OCI-LY7 (cell line): ENCODE data around the gene CFAP300. TPM values are rescaled to one million over a fixed set of nuclear protein-coding genes. Genes with fewer than 3 reads are reported as not detected.

ENCODE experiments used
- BruUV-seq: library from RNA; stranded (reverse); fragments of 400-500 nt; replicated peaks from 2 replicates; lab custom pipeline; 2021; lab: Mats Ljungman, UMichigan
- CTCF ChIA-PET: fragments of 300-600 bp; sonication (Branson Sonifier 250); formaldehyde crosslinking; loops from one replicate; lab custom pipeline; 2022; ENCODE audit warnings: antibody characterized with exemption; ENCODE audit not compliant: unreplicated experiment; lab: Charles Lee
- POLR2A ChIA-PET: fragments of 300-600 bp; sonication (Branson Sonifier 250); formaldehyde crosslinking; loops from one replicate; lab custom pipeline; 2022; ENCODE audit warnings: antibody characterized with exemption; lab: Charles Lee
- DNase-seq: peaks from one replicate; pipeline ENCODE4 v3.0.0-alpha.2; 2015; ENCODE audit warnings: low spot score
- H2AFZ ChIP-seq: fragments of 200-600 bp; sonication (generic), shearing (Covaris generic); 2 replicates; pipeline ENCODE4 v1.6.1; 2014; ENCODE audit warnings: mild to moderate bottlenecking, antibody characterized with exemption, low read length, moderate library complexity
- H3K27ac ChIP-seq: fragments of 200-600 bp; sonication (generic); 2 replicates; pipeline ENCODE4 v1.5.1; 2014; ENCODE audit warnings: mixed run types, low read depth, mild to moderate bottlenecking, moderate library complexity, low read length, inconsistent platforms; ENCODE audit not compliant: poor library complexity, severe bottlenecking
- H3K36me3 ChIP-seq: fragments of 200-600 bp; sonication (generic); 2 replicates; pipeline ENCODE4 v1.6.1; 2014; ENCODE audit warnings: mild to moderate bottlenecking, antibody characterized with exemption, low read length, moderate library complexity, mixed read lengths; ENCODE audit not compliant: insufficient read depth
- H3K4me1 ChIP-seq: fragments of 200-600 bp; sonication (generic); 2 replicates; pipeline ENCODE4 v1.5.1; 2014; ENCODE audit warnings: mild to moderate bottlenecking, low read length; ENCODE audit not compliant: insufficient read depth, poor library complexity, severe bottlenecking
- H3K4me2 ChIP-seq: fragments of 200-600 bp; sonication (generic); 2 replicates; pipeline ENCODE4 v1.6.1; 2014; ENCODE audit warnings: mild to moderate bottlenecking, low read length
- H3K4me3 ChIP-seq: fragments of 200-600 bp; sonication (generic); 2 replicates; pipeline ENCODE4 v1.5.1; 2014; ENCODE audit warnings: mild to moderate bottlenecking, low read depth, low read length; ENCODE audit not compliant: poor library complexity, severe bottlenecking
- H3K79me2 ChIP-seq: fragments of 200-600 bp; sonication (generic); 2 replicates; pipeline ENCODE4 v1.6.1; 2016; ENCODE audit warnings: low read depth, mild to moderate bottlenecking, low read length, moderate library complexity, mixed read lengths; ENCODE audit not compliant: insufficient read depth
- H3K9me2 ChIP-seq: fragments of 200-600 bp; sonication (generic); 2 replicates; pipeline ENCODE4 v1.6.1; 2016; ENCODE audit warnings: mild to moderate bottlenecking, low read length, mixed read lengths; ENCODE audit not compliant: insufficient read depth
- H3K9me3 ChIP-seq: fragments of 200-600 bp; sonication (generic); 2 replicates; pipeline ENCODE4 v1.6.1; 2014; ENCODE audit warnings: mild to moderate bottlenecking, mixed run types, low read length, mixed read lengths
- H4K20me1 ChIP-seq: fragments of 200-600 bp; sonication (generic); 2 replicates; pipeline ENCODE4 v1.6.1; 2014; ENCODE audit warnings: mild to moderate bottlenecking, antibody characterized with exemption, low read length, moderate library complexity, mixed read lengths; ENCODE audit not compliant: insufficient read depth
- EZH2phosphoT487 ChIP-seq: fragments of 200-600 bp; sonication (generic); IDR thresholded peaks from 2 replicates; pipeline ENCODE4 v1.6.1; 2018; ENCODE audit warnings: low read depth, borderline replicate concordance, mild to moderate bottlenecking, mixed run types, antibody characterized with exemption, low read length, moderate library complexity, mixed read lengths
- intact Hi-C: fragments of 100-400 bp; cut with micrococcal nuclease; formaldehyde crosslinking; loops from one replicate; pipeline ENCODE4 v1.10.0; 2022; ENCODE audit not compliant: unreplicated experiment
- total RNA-seq, 2 experiments: library from RNA; depleted of rRNA in 1 of 2; stranded (reverse); fragments of >200 nt in 1 of 2; shearing (Covaris generic) in 1 of 2; gene quantifications; 2 replicates each; pipeline ENCODE4 v1.2.3, GENCODE V29; 2014 to 2022
- TF ChIP-seq, protein P1 (sequence below): fragments of 200-600 bp; sonication (generic); conservative IDR thresholded peaks from 2 replicates; pipeline ENCODE4 v1.5.1; 2014; ENCODE audit warnings: mild to moderate bottlenecking, antibody characterized with exemption, low read length, moderate library complexity, mixed read lengths

Gene CFAP300
- total RNA-seq, 2 experiments from 2014 or later = not detected

DNA sequence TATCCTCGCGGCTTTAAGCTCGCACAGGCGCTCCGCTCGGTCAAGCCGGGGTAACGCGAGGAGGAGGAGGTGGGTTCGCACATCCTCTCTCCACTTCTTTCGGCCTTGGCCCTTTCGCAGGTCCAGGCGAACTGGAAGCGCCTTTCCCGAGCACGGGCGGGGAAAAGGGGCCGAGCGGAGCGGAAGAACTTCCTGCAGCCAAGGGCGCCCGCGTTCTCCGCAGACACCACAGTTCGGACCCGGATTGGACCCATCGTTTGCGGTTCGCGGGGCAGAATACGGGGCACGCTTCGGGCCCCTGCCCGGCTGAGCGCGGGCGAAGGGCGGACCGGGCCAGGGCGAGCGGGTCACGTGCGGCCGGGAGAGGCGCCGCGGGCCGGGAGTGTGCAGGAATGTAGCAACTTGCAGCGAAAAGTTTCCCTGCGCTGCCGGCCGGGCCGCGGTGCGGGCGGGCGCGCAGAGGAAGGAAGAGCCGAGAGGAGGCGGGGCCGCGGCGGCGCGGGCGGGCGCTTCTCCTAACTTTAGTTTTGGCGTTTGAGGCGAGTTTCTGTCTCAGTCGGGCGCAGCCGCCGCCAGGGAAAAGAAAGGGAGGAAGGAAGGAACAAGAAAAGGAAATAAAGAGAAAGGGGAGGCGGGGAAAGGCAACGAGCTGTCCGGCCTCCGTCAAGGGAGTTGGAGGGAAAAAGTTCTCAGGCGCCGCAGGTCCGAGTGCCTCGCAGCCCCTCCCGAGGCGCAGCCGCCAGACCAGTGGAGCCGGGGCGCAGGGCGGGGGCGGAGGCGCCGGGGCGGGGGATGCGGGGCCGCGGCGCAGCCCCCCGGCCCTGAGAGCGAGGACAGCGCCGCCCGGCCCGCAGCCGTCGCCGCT lies 62.9 kb downstream of the CFAP300 start, which contains the start of gene YAP1:
TSS of gene YAP1 (plus strand) at position 552 of the 865 bp plus-strand sequence. CDS start 402 bp downstream, outside the sequence.
- H3K9me2 ChIP-seq = no peaks in the 10 kb centered on the region
- peak within 1 kb of the TSS; percentile 92 for H2AFZ ChIP-seq
- H3K27ac ChIP-seq = no peak within 1 kb of the TSS
- no peaks in the 10 kb centered on the region for H4K20me1 ChIP-seq
- ChIA-PET CTCF (no interaction called here), POLR2A (interaction anchor here (0.6 kb wide), 1 partner anchor 11 kb away, joined by 3 read pairs; no protein-coding TSS in a partner anchor)
- H3K9me3 ChIP-seq = no peaks in the 10 kb centered on the region
- intact Hi-C loops = no loop called here
- no peaks in the 10 kb centered on the region for H3K4me1 ChIP-seq
- H3K4me2 ChIP-seq = peak within 1 kb of the TSS; percentile 93
- no peaks in the 10 kb centered on the region for H3K36me3 ChIP-seq
- peak; percentile 74 for DNase-seq
- TF ChIP-seq, protein P1, sequence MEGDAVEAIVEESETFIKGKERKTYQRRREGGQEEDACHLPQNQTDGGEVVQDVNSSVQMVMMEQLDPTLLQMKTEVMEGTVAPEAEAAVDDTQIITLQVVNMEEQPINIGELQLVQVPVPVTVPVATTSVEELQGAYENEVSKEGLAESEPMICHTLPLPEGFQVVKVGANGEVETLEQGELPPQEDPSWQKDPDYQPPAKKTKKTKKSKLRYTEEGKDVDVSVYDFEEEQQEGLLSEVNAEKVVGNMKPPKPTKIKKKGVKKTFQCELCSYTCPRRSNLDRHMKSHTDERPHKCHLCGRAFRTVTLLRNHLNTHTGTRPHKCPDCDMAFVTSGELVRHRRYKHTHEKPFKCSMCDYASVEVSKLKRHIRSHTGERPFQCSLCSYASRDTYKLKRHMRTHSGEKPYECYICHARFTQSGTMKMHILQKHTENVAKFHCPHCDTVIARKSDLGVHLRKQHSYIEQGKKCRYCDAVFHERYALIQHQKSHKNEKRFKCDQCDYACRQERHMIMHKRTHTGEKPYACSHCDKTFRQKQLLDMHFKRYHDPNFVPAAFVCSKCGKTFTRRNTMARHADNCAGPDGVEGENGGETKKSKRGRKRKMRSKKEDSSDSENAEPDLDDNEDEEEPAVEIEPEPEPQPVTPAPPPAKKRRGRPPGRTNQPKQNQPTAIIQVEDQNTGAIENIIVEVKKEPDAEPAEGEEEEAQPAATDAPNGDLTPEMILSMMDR = no peak
- no peak for TF ChIP-seq EZH2phosphoT487
- peak within 1 kb of the TSS; percentile 67 for H3K4me3 ChIP-seq
- H3K79me2 ChIP-seq = no peaks in the 10 kb centered on the region
- no TSS peak for BruUV-seq

DNA sequence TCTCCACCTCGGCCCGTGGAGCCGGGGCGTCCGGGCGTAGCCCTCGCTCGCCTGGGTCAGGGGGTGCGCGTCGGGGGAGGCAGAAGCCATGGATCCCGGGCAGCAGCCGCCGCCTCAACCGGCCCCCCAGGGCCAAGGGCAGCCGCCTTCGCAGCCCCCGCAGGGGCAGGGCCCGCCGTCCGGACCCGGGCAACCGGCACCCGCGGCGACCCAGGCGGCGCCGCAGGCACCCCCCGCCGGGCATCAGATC lies 63.4 kb downstream of the CFAP300 start:
- intact Hi-C loops = no loop called here
- Histone ChIP-seq H2AFZ (no peak overlapping the region; the same call in 1 of the 2 replicates), H3K79me2 (no peaks in the 10 kb centered on the region), H3K4me3 (peak overlapping the region; percentile 67), H3K9me3 (no peaks in the 10 kb centered on the region), H3K4me2 (peak overlapping the region; percentile 93; the same call in 1 of the 2 replicates), H4K20me1 (no peaks in the 10 kb centered on the region), H3K27ac (no peak overlapping the region), H3K9me2 (no peaks in the 10 kb centered on the region), H3K4me1 (no peaks in the 10 kb centered on the region), H3K36me3 (no peaks in the 10 kb centered on the region)
- CTCF ChIA-PET = no interaction called here
- BruUV-seq = no TSS peak
- DNase-seq = no peak
- TF ChIP-seq EZH2phosphoT487 = no peak
- TF ChIP-seq, protein P1 = no peak
- POLR2A ChIA-PET = no interaction called here
